Uterus (tissue), 2 donors: ENCODE measurements around the gene CYP26C1.

Source experiments
- POLR2A ChIP-seq, 2 donors: fragments of 450-650 bp; IDR thresholded peaks; one replicate each; pipeline ENCODE4 v1.6.1; 2016; ENCODE audit warnings: antibody characterized with exemption in 2 of 2, mild to moderate bottlenecking in 1 of 2, moderate library complexity in 1 of 2
- TF ChIP-seq, protein P1 (sequence below), 4 experiments: fragments of 200-600 bp in 2 of 4; fragments of 450-650 bp in 2 of 4; sonication (generic) in 2 of 4; IDR thresholded peaks; one replicate each; pipeline ENCODE4 v1.5.1; 2016 to 2019; ENCODE audit warnings: antibody characterized with exemption in 4 of 4, mild to moderate bottlenecking in 2 of 4, moderate library complexity in 1 of 4

DNA sequence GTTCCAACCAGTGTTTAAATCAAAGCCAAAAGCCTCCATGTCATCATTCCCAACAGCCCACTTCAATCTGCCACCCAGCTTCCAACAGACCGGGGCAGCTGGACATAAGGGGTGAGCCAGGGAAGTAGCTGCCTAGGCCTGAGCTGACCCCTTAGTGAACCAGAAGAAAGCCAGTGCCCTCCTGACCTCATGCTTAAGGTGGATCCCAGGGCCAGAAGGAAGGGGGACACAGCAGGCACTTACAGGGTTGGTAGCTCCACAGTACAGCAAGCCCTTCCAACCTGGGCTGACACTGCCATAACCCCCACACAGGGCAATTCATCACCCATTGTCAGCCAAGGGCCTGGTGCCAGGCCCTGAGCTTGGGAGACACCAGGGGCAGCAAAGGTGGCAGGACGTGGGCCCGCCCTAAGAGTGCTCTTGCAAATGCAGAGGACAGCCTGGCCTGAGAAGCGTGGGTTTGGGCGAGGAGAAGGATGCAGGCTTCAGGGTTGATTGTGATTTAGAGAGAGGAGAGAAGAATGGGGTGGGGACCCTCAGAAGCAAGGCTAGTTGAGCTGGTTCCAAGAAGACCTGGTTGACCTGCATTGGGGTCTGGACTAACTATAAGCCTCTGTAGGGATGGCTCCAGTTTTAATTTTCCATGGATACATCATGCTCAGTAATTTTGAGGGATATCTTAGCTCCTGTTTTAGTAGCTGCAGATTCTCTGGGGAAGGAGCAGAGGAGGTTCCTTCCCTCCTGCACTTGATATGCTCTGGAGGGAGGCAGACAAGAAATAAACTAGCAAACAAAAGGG lies 10.0 kb downstream of the CYP26C1 start:
- TF ChIP-seq, protein P1, sequence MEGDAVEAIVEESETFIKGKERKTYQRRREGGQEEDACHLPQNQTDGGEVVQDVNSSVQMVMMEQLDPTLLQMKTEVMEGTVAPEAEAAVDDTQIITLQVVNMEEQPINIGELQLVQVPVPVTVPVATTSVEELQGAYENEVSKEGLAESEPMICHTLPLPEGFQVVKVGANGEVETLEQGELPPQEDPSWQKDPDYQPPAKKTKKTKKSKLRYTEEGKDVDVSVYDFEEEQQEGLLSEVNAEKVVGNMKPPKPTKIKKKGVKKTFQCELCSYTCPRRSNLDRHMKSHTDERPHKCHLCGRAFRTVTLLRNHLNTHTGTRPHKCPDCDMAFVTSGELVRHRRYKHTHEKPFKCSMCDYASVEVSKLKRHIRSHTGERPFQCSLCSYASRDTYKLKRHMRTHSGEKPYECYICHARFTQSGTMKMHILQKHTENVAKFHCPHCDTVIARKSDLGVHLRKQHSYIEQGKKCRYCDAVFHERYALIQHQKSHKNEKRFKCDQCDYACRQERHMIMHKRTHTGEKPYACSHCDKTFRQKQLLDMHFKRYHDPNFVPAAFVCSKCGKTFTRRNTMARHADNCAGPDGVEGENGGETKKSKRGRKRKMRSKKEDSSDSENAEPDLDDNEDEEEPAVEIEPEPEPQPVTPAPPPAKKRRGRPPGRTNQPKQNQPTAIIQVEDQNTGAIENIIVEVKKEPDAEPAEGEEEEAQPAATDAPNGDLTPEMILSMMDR (IDR thresholded peaks at IDR 0.05) = no peak
- no peak for TF ChIP-seq POLR2A (IDR thresholded peaks at IDR 0.05)
